Measurements from ENCODE around the gene SIX2. TPM values are rescaled to one million over a fixed set of nuclear protein-coding genes. Genes with fewer than 3 reads are reported as not detected.

Gene SIX2
- total and polyA plus RNA-seq, 2 of the 13 experiments (the other 11 are each of a cell fraction or from before 2014, with no cell fraction given), result not detected

DNA sequence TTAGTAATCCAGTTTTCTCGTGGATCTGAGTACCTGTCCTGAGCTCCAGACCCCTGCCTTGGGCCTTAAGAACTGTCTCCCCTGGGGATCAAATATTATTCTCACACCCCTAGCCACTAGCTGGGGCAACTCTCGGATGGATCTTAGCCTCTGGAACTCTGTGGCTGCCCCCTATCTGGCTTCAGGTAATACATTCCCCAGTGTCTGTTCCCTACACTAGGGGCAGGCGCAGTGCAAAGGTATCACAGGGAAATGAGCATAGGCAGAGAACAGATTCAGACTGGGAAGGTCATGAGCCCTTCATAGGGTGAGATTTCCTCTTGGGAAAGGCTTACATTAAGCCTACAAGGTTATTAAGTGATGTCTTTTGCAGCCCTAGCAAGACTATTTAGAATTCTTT is 11.2 kb upstream of the SIX2 start (continued):
- TF ChIP-seq, protein P1, sequence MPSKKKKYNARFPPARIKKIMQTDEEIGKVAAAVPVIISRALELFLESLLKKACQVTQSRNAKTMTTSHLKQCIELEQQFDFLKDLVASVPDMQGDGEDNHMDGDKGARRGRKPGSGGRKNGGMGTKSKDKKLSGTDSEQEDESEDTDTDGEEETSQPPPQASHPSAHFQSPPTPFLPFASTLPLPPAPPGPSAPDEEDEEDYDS (CRISPR knock-in tag; IDR thresholded peaks at IDR 0.05), result no peak
- no peak for TF ChIP-seq ZNF160 (CRISPR knock-in tag; IDR thresholded peaks at IDR 0.05)
- no peak for TF ChIP-seq HMGA1 (CRISPR knock-in tag; conservative IDR thresholded peaks at IDR 0.05)
- no peak for TF ChIP-seq NFIB (CRISPR knock-in tag; IDR thresholded peaks at IDR 0.05; ENCODE audit: borderline replicate concordance)
- TF ChIP-seq, protein P2, sequence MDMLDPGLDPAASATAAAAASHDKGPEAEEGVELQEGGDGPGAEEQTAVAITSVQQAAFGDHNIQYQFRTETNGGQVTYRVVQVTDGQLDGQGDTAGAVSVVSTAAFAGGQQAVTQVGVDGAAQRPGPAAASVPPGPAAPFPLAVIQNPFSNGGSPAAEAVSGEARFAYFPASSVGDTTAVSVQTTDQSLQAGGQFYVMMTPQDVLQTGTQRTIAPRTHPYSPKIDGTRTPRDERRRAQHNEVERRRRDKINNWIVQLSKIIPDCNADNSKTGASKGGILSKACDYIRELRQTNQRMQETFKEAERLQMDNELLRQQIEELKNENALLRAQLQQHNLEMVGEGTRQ (IDR thresholded peaks at IDR 0.05; ENCODE audit: low read depth, low read length), result no peak
- TF ChIP-seq, protein P2 (CRISPR knock-in tag; IDR thresholded peaks at IDR 0.05; ENCODE audit: borderline replicate concordance), result no peak
- no peak for TF ChIP-seq TBX3 (IDR thresholded peaks at IDR 0.05; ENCODE audit: borderline replicate concordance)
- no peak for TF ChIP-seq EP300 (IDR thresholded peaks at IDR 0.05; ENCODE audit: low read depth in 2 of 2, low read length in 2 of 2)
- no peak for TF ChIP-seq EP300 (CRISPR knock-in tag; IDR thresholded peaks at IDR 0.05; ENCODE audit: borderline replicate concordance)
- TF ChIP-seq, protein P3, sequence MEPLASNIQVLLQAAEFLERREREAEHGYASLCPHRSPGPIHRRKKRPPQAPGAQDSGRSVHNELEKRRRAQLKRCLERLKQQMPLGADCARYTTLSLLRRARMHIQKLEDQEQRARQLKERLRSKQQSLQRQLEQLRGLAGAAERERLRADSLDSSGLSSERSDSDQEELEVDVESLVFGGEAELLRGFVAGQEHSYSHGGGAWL (CRISPR knock-in tag; IDR thresholded peaks at IDR 0.05), result no peak
- TF ChIP-seq, protein P4, sequence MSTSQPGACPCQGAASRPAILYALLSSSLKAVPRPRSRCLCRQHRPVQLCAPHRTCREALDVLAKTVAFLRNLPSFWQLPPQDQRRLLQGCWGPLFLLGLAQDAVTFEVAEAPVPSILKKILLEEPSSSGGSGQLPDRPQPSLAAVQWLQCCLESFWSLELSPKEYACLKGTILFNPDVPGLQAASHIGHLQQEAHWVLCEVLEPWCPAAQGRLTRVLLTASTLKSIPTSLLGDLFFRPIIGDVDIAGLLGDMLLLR (CRISPR knock-in tag; IDR thresholded peaks at IDR 0.05), result no peak

All from HepG2 (cell line).